Measurements from ENCODE around the gene HDAC11. TPM values are rescaled to one million over a fixed set of nuclear protein-coding genes. Genes with fewer than 3 reads are reported as not detected.

Gene HDAC11
- total RNA-seq, 2 experiments from 2014 or later, result 0.74 to 1.1 TPM

- POLR2A ChIA-PET, result no interaction called here
- no peak for DNase-seq (ENCODE audit: low spot score)
- no peaks in the 10 kb centered on the region for H3K79me2 ChIP-seq (ENCODE audit: insufficient read depth, low read depth, low read length)
- no peaks in the 10 kb centered on the region for H3K36me3 ChIP-seq (ENCODE audit: insufficient read depth, low read length)
- H2AFZ ChIP-seq (ENCODE audit: low read length), result no peak overlapping the region
- H3K4me2 ChIP-seq (ENCODE audit: low read length), result no peak overlapping the region
- no peak overlapping the region for H3K27ac ChIP-seq (ENCODE audit: low read depth, low read length, poor library complexity, severe bottlenecking)
- TF ChIP-seq EZH2phosphoT487 (IDR thresholded peaks at IDR 0.05; ENCODE audit: borderline replicate concordance, low read depth, low read length) (no peak), CTCF (conservative IDR thresholded peaks at IDR 0.05; ENCODE audit: low read length) (no peak)
- no peaks in the 10 kb centered on the region for H4K20me1 ChIP-seq (ENCODE audit: insufficient read depth, low read length)
- CTCF ChIA-PET (ENCODE audit: unreplicated experiment), result no interaction called here
- intact Hi-C loops (cut with micrococcal nuclease; ENCODE audit: unreplicated experiment), result no loop called here
- H3K4me1 ChIP-seq (ENCODE audit: insufficient read depth, low read length, poor library complexity, severe bottlenecking), result no peaks in the 10 kb centered on the region
- BruUV-seq (replicated peaks), result no TSS peak
- no peaks in the 10 kb centered on the region for H3K9me3 ChIP-seq (ENCODE audit: low read length)
- H3K9me2 ChIP-seq (ENCODE audit: insufficient read depth, low read length), result no peaks in the 10 kb centered on the region
- no peak overlapping the region for H3K4me3 ChIP-seq (ENCODE audit: low read depth, low read length, poor library complexity, severe bottlenecking)
Observed at GRCh38 chr3:13543253-13543652, 63.1 kb downstream of the HDAC11 start.

GRCh38 chr3:13544293-13544831 is 64.3 kb downstream of the HDAC11 start:
- CTCF ChIA-PET (ENCODE audit: unreplicated experiment), result no interaction called here
- TF ChIP-seq CTCF (conservative IDR thresholded peaks at IDR 0.05; ENCODE audit: low read length) (no peak), EZH2phosphoT487 (IDR thresholded peaks at IDR 0.05; ENCODE audit: borderline replicate concordance, low read depth, low read length) (no peak)
- Histone ChIP-seq H3K4me3 (ENCODE audit: low read depth, low read length, poor library complexity, severe bottlenecking) (no peak overlapping the region), H3K9me3 (ENCODE audit: low read length) (no peaks in the 10 kb centered on the region), H2AFZ (ENCODE audit: low read length) (no peak overlapping the region), H4K20me1 (ENCODE audit: insufficient read depth, low read length) (no peaks in the 10 kb centered on the region), H3K27ac (ENCODE audit: low read depth, low read length, poor library complexity, severe bottlenecking) (no peak overlapping the region), H3K4me2 (ENCODE audit: low read length) (no peak overlapping the region), H3K36me3 (ENCODE audit: insufficient read depth, low read length) (no peaks in the 10 kb centered on the region), H3K79me2 (ENCODE audit: insufficient read depth, low read depth, low read length) (no peaks in the 10 kb centered on the region), H3K4me1 (ENCODE audit: insufficient read depth, low read length, poor library complexity, severe bottlenecking) (no peaks in the 10 kb centered on the region), H3K9me2 (ENCODE audit: insufficient read depth, low read length) (no peaks in the 10 kb centered on the region)
- intact Hi-C loops (cut with micrococcal nuclease; ENCODE audit: unreplicated experiment), result no loop called here
- DNase-seq (ENCODE audit: low spot score), result no peak
- no TSS peak for BruUV-seq (replicated peaks)
- POLR2A ChIA-PET, result no interaction called here

GRCh38 chr3:13544951-13545651 is 65.0 kb downstream of the HDAC11 start:
- H2AFZ ChIP-seq (ENCODE audit: low read length), result no peak overlapping the region
- intact Hi-C loops (cut with micrococcal nuclease; ENCODE audit: unreplicated experiment), result no loop called here
- POLR2A ChIA-PET, result no interaction called here
- H4K20me1 ChIP-seq (ENCODE audit: insufficient read depth, low read length), result no peaks in the 10 kb centered on the region
- DNase-seq (ENCODE audit: low spot score), result no peak
- TF ChIP-seq CTCF (conservative IDR thresholded peaks at IDR 0.05; ENCODE audit: low read length), result no peak
- TF ChIP-seq EZH2phosphoT487 (IDR thresholded peaks at IDR 0.05; ENCODE audit: borderline replicate concordance, low read depth, low read length), result no peak
- no peaks in the 10 kb centered on the region for H3K4me1 ChIP-seq (ENCODE audit: insufficient read depth, low read length, poor library complexity, severe bottlenecking)
- no peak overlapping the region for H3K27ac ChIP-seq (ENCODE audit: low read depth, low read length, poor library complexity, severe bottlenecking)
- no peak overlapping the region for H3K4me2 ChIP-seq (ENCODE audit: low read length)
- no peaks in the 10 kb centered on the region for H3K9me3 ChIP-seq (ENCODE audit: low read length)
- no peak overlapping the region for H3K4me3 ChIP-seq (ENCODE audit: low read depth, low read length, poor library complexity, severe bottlenecking)
- no peaks in the 10 kb centered on the region for H3K79me2 ChIP-seq (ENCODE audit: insufficient read depth, low read depth, low read length)
- no peaks in the 10 kb centered on the region for H3K9me2 ChIP-seq (ENCODE audit: insufficient read depth, low read length)
- no TSS peak for BruUV-seq (replicated peaks)
- H3K36me3 ChIP-seq (ENCODE audit: insufficient read depth, low read length), result no peaks in the 10 kb centered on the region
- CTCF ChIA-PET (ENCODE audit: unreplicated experiment), result no interaction called here

Data from OCI-LY7 (cell line).